Testis (tissue), 2 donors: ENCODE data around the gene MAML3.

ENCODE experiments used
- CTCF ChIP-seq, 3 experiments: fragments of 450-650 bp in 2 of 3; fragments of 200-600 bp in 1 of 3; sonication (generic) in 1 of 3; IDR thresholded peaks; one replicate each; pipeline ENCODE4 v1.5.1; 2016 to 2019; ENCODE audit warnings: antibody characterized with exemption in 3 of 3, mild to moderate bottlenecking in 2 of 3, moderate library complexity in 1 of 3
- POLR2A ChIP-seq: fragments of 450-650 bp; IDR thresholded peaks from one replicate; pipeline ENCODE4 v1.6.1; 2017; ENCODE audit warnings: antibody characterized with exemption, mild to moderate bottlenecking, moderate library complexity

- TF ChIP-seq CTCF (IDR thresholded peaks at IDR 0.05) (no peak), POLR2A (no peak)
These were observed 213.4 kb downstream of the MAML3 start for GRCh38 chr4:139940600-139940999.
